HEK293 (cell line): ENCODE data around the gene ARSB.

Source experiments
- CTCF ChIA-PET: fragments of 350-600 bp; formaldehyde crosslinking; extraction: SDS; loops from one replicate; lab custom pipeline; 2021; ENCODE audit warnings: antibody characterized with exemption; lab: Yijun Ruan, JAX
- POLR2A ChIA-PET: fragments of 300-600 bp; formaldehyde crosslinking; extraction: SDS; loops from one replicate; lab custom pipeline; 2020; ENCODE audit warnings: antibody characterized with exemption, inconsistent platforms; lab: Yijun Ruan, JAX
- H3K27ac ChIP-seq: fragments of 200-500 bp; sonication (Bioruptor generic); 2 replicates; pipeline ENCODE4 v1.5.1; 2014; ENCODE audit warnings: low read depth, low read length, control low read depth, inconsistent platforms; ENCODE audit errors: extremely low read depth
- H3K36me3 ChIP-seq, 2 experiments: fragments of 200-500 bp in 1 of 2; sonication (Bioruptor generic) in 1 of 2; 1 replicate in 1 of 2; 2 replicates in 1 of 2; pipeline ENCODE4 v1.5.1; 2014 to 2017; ENCODE audit warnings: inconsistent platforms in 2 of 2, low read length in 2 of 2; ENCODE audit not compliant: control insufficient read depth in 2 of 2, insufficient read depth in 1 of 2
- H3K4me1 ChIP-seq: fragments of 200-500 bp; sonication (Bioruptor generic); 2 replicates; pipeline ENCODE4 v1.5.1; 2014; ENCODE audit warnings: mild to moderate bottlenecking, low read length, inconsistent platforms; ENCODE audit not compliant: control insufficient read depth, insufficient read depth
- H3K4me3 ChIP-seq: 2 replicates; pipeline ENCODE4 v1.5.1; 2011; ENCODE audit warnings: low read depth, mild to moderate bottlenecking, control low read depth, low read length, moderate library complexity
- H3K9me3 ChIP-seq: fragments of 200-500 bp; sonication (Bioruptor generic); 2 replicates; pipeline ENCODE4 v1.5.1; 2014; ENCODE audit warnings: low read depth, low read length, inconsistent platforms; ENCODE audit not compliant: control insufficient read depth, insufficient read depth
- BCL11B ChIP-seq: fragments of 450-650 bp; formaldehyde crosslinking; IDR thresholded peaks from 2 replicates; pipeline ENCODE4 v1.5.1; 2016; ENCODE audit warnings: low read depth, missing biosample characterization, missing genetic modification characterization
- EGR2 ChIP-seq: fragments of 450-650 bp; formaldehyde crosslinking; IDR thresholded peaks from 2 replicates; pipeline ENCODE4 v1.5.1; 2016; ENCODE audit warnings: low read depth, missing biosample characterization, missing genetic modification characterization
- GLI4 ChIP-seq: fragments of 450-650 bp; formaldehyde crosslinking; IDR thresholded peaks from 2 replicates; pipeline ENCODE4 v1.5.1; 2016; ENCODE audit warnings: missing biosample characterization, missing genetic modification characterization
- INSM2 ChIP-seq: fragments of 450-650 bp; formaldehyde crosslinking; IDR thresholded peaks from 2 replicates; pipeline ENCODE4 v1.5.1; 2016; ENCODE audit warnings: missing biosample characterization, missing genetic modification characterization
- SCRT1 ChIP-seq: fragments of 450-650 bp; formaldehyde crosslinking; IDR thresholded peaks from 2 replicates; pipeline ENCODE4 v1.5.1; 2016; ENCODE audit warnings: missing biosample characterization, missing genetic modification characterization, borderline replicate concordance
- ZBTB48 ChIP-seq: fragments of 450-650 bp; formaldehyde crosslinking; IDR thresholded peaks from 2 replicates; pipeline ENCODE4 v1.5.1; 2016; ENCODE audit warnings: missing biosample characterization, missing genetic modification characterization
- ZFHX2 ChIP-seq: fragments of 450-650 bp; formaldehyde crosslinking; conservative IDR thresholded peaks from 2 replicates; pipeline ENCODE4 v1.5.1; 2016; ENCODE audit warnings: missing biosample characterization, missing genetic modification characterization
- ZFP37 ChIP-seq: fragments of 450-650 bp; formaldehyde crosslinking; IDR thresholded peaks from 2 replicates; pipeline ENCODE4 v1.5.1; 2016; ENCODE audit warnings: missing biosample characterization, missing genetic modification characterization
- ZNF10 ChIP-seq: fragments of 450-650 bp; formaldehyde crosslinking; IDR thresholded peaks from 2 replicates; pipeline ENCODE4 v1.5.1; 2017; ENCODE audit warnings: missing biosample characterization, missing genetic modification characterization
- ZNF19 ChIP-seq: fragments of 450-650 bp; formaldehyde crosslinking; IDR thresholded peaks from 2 replicates; pipeline ENCODE4; 2016; ENCODE audit warnings: missing biosample characterization, missing genetic modification characterization, low read depth
- ZNF23 ChIP-seq: fragments of 450-650 bp; formaldehyde crosslinking; IDR thresholded peaks from 2 replicates; pipeline ENCODE4 v1.5.1; 2016; ENCODE audit warnings: missing biosample characterization, missing genetic modification characterization, borderline replicate concordance
- ZNF548 ChIP-seq: fragments of 450-650 bp; formaldehyde crosslinking; IDR thresholded peaks from 2 replicates; pipeline ENCODE4 v1.5.1; 2016; ENCODE audit warnings: missing biosample characterization, missing genetic modification characterization
- ZNF571 ChIP-seq: fragments of 450-650 bp; formaldehyde crosslinking; IDR thresholded peaks from 2 replicates; pipeline ENCODE4 v1.5.0; 2017; ENCODE audit warnings: missing biosample characterization, missing genetic modification characterization
- ZNF580 ChIP-seq: fragments of 450-650 bp; formaldehyde crosslinking; IDR thresholded peaks from 2 replicates; pipeline ENCODE4 v1.5.1; 2016; ENCODE audit warnings: missing biosample characterization, missing genetic modification characterization
- ZNF596 ChIP-seq: fragments of 450-650 bp; IDR thresholded peaks from 2 replicates; pipeline ENCODE4 v1.5.0; 2018; ENCODE audit warnings: missing biosample characterization, mild to moderate bottlenecking, missing genetic modification characterization, moderate library complexity
- ZNF626 ChIP-seq: fragments of 450-650 bp; sonication (Bioruptor Pico); formaldehyde crosslinking; IDR thresholded peaks from 2 replicates; pipeline ENCODE4 v1.5.1; 2018; ENCODE audit warnings: missing biosample characterization, missing genetic modification characterization, inconsistent platforms
- ZNF658 ChIP-seq: fragments of 450-650 bp; formaldehyde crosslinking; IDR thresholded peaks from 2 replicates; pipeline ENCODE4; 2016; ENCODE audit warnings: missing biosample characterization, missing genetic modification characterization
- ZNF664 ChIP-seq: fragments of 450-650 bp; formaldehyde crosslinking; IDR thresholded peaks from 2 replicates; pipeline ENCODE4 v1.5.1; 2016; ENCODE audit warnings: missing biosample characterization, missing genetic modification characterization
- ZNF76 ChIP-seq: fragments of 450-650 bp; formaldehyde crosslinking; IDR thresholded peaks from 2 replicates; pipeline ENCODE4; 2016; ENCODE audit warnings: low read depth, missing biosample characterization, missing genetic modification characterization, borderline replicate concordance
- ZNF837 ChIP-seq: fragments of 450-650 bp; formaldehyde crosslinking; IDR thresholded peaks from 2 replicates; pipeline ENCODE4 v1.5.1; 2016; ENCODE audit warnings: missing biosample characterization, missing genetic modification characterization
- TF ChIP-seq, protein P1 (sequence below): fragments of 450-650 bp; formaldehyde crosslinking; IDR thresholded peaks from 2 replicates; pipeline ENCODE4 v1.5.1; 2016; ENCODE audit warnings: missing biosample characterization, missing genetic modification characterization
- TF ChIP-seq, protein P2 (sequence below): fragments of 450-650 bp; formaldehyde crosslinking; IDR thresholded peaks from 2 replicates; pipeline ENCODE4 v1.5.1; 2016; ENCODE audit warnings: missing biosample characterization, missing genetic modification characterization
- TF ChIP-seq, protein P3 (sequence below): fragments of 450-650 bp; formaldehyde crosslinking; IDR thresholded peaks from 2 replicates; pipeline ENCODE4 v1.5.1; 2017; ENCODE audit warnings: missing biosample characterization, missing genetic modification characterization
- TF ChIP-seq, protein P4 (sequence below): fragments of 450-650 bp; formaldehyde crosslinking; IDR thresholded peaks from 2 replicates; pipeline ENCODE4 v1.5.1; 2016; ENCODE audit warnings: missing biosample characterization, missing genetic modification characterization

The ARSB gene

GRCh38 chr5:79005151-79005550 is 20.0 kb upstream of the ARSB start:
- TF ChIP-seq ZBTB48 (no peak), ZNF10 (no peak), INSM2 (tag by site-specific recombination) (no peak), ZNF580 (tag by site-specific recombination) (no peak), ZNF837 (tag by site-specific recombination) (no peak), ZNF23 (no peak), EGR2 (no peak), ZNF76 (tag by site-specific recombination) (no peak), BCL11B (no peak), ZNF19 (tag by site-specific recombination) (no peak), ZNF626 (no peak), ZNF548 (tag by site-specific recombination) (no peak), ZNF658 (tag by site-specific recombination) (no peak), ZNF571 (tag by site-specific recombination) (no peak)
- TF ChIP-seq, protein P1, sequence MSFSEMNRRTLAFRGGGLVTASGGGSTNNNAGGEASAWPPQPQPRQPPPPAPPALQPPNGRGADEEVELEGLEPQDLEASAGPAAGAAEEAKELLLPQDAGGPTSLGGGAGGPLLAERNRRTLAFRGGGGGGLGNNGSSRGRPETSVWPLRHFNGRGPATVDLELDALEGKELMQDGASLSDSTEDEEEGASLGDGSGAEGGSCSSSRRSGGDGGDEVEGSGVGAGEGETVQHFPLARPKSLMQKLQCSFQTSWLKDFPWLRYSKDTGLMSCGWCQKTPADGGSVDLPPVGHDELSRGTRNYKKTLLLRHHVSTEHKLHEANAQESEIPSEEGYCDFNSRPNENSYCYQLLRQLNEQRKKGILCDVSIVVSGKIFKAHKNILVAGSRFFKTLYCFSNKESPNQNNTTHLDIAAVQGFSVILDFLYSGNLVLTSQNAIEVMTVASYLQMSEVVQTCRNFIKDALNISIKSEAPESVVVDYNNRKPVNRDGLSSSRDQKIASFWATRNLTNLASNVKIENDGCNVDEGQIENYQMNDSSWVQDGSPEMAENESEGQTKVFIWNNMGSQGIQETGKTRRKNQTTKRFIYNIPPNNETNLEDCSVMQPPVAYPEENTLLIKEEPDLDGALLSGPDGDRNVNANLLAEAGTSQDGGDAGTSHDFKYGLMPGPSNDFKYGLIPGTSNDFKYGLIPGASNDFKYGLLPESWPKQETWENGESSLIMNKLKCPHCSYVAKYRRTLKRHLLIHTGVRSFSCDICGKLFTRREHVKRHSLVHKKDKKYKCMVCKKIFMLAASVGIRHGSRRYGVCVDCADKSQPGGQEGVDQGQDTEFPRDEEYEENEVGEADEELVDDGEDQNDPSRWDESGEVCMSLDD (tag by site-specific recombination) = no peak
- TF ChIP-seq, protein P2, sequence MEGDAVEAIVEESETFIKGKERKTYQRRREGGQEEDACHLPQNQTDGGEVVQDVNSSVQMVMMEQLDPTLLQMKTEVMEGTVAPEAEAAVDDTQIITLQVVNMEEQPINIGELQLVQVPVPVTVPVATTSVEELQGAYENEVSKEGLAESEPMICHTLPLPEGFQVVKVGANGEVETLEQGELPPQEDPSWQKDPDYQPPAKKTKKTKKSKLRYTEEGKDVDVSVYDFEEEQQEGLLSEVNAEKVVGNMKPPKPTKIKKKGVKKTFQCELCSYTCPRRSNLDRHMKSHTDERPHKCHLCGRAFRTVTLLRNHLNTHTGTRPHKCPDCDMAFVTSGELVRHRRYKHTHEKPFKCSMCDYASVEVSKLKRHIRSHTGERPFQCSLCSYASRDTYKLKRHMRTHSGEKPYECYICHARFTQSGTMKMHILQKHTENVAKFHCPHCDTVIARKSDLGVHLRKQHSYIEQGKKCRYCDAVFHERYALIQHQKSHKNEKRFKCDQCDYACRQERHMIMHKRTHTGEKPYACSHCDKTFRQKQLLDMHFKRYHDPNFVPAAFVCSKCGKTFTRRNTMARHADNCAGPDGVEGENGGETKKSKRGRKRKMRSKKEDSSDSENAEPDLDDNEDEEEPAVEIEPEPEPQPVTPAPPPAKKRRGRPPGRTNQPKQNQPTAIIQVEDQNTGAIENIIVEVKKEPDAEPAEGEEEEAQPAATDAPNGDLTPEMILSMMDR = no peak
- no peak overlapping the region for H3K4me3 ChIP-seq
- ChIA-PET CTCF (no interaction called here), POLR2A (no interaction called here)
- no peaks in the 10 kb centered on the region for H3K36me3 ChIP-seq
- H3K27ac ChIP-seq = no peak overlapping the region
- no peaks in the 10 kb centered on the region for H3K9me3 ChIP-seq
- H3K4me1 ChIP-seq = peaks cover 3% of the 10 kb centered on the region; the same call in 1 of the 2 replicates

DNA sequence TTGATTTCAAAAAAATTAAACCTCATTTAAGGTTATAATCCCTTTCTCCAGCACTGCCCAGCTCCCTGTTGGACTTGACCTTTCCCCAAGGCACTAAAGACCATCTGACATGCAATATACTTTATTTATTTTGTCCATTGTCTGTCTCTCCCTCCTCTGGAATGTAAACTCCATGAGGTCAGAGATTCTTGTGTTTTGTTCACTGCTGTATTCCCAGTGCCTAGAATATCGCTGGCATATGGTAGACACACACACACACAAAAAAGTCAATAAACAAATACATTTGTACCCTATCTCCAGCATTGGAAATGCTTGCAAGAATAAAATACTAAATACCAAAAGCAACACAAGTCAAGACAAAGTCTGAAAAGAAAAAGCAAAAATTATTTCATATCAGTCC is 17.3 kb upstream of the ARSB start:
- Histone ChIP-seq H3K9me3 (no peaks in the 10 kb centered on the region), H3K27ac (no peak overlapping the region), H3K4me1 (peaks cover 3% of the 10 kb centered on the region; the same call in 1 of the 2 replicates), H3K4me3 (no peak overlapping the region), H3K36me3 (no peaks in the 10 kb centered on the region)
- CTCF ChIA-PET = interaction anchor here (0.8 to 1.6 kb wide), 3 partner anchors 18 to 465 kb away, joined by 3 to 5 read pairs (median 3); no protein-coding TSS in a partner anchor
- POLR2A ChIA-PET = no interaction called here
- TF ChIP-seq ZNF664 (tag by site-specific recombination) = no peak
- TF ChIP-seq SCRT1 (tag by site-specific recombination) = no peak
- no peak for TF ChIP-seq ZFHX2
- TF ChIP-seq, protein P3, sequence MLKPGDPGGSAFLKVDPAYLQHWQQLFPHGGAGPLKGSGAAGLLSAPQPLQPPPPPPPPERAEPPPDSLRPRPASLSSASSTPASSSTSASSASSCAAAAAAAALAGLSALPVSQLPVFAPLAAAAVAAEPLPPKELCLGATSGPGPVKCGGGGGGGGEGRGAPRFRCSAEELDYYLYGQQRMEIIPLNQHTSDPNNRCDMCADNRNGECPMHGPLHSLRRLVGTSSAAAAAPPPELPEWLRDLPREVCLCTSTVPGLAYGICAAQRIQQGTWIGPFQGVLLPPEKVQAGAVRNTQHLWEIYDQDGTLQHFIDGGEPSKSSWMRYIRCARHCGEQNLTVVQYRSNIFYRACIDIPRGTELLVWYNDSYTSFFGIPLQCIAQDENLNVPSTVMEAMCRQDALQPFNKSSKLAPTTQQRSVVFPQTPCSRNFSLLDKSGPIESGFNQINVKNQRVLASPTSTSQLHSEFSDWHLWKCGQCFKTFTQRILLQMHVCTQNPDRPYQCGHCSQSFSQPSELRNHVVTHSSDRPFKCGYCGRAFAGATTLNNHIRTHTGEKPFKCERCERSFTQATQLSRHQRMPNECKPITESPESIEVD (tag by site-specific recombination) = no peak
- no peak for TF ChIP-seq ZFP37 (tag by site-specific recombination)
- TF ChIP-seq GLI4 (tag by site-specific recombination) = no peak
- no peak for TF ChIP-seq ZNF596 (tag by site-specific recombination)
- TF ChIP-seq, protein P4, sequence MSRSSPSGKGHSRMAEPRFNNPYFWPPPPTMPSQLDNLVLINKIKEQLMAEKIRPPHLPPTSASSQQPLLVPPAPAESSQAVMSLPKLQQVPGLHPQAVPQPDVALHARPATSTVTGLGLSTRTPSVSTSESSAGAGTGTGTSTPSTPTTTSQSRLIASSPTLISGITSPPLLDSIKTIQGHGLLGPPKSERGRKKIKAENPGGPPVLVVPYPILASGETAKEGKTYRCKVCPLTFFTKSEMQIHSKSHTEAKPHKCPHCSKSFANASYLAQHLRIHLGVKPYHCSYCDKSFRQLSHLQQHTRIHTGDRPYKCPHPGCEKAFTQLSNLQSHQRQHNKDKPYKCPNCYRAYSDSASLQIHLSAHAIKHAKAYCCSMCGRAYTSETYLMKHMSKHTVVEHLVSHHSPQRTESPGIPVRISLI (tag by site-specific recombination) = no peak
